CD14-positive monocyte (primary cell): Measurements from ENCODE around the gene AMOTL2. TPM values are rescaled to one million over a fixed set of nuclear protein-coding genes. Genes with fewer than 3 reads are reported as not detected.

ENCODE experiments used
- DNase-seq, 3 donors: peaks; one replicate each; pipeline ENCODE4 v3.0.0-alpha.2; 2011 to 2022
- H2AFZ ChIP-seq: 2 replicates; pipeline ENCODE4 v1.6.0; 2012; ENCODE audit warnings: mild to moderate bottlenecking, low read depth, low read length, inconsistent platforms; ENCODE audit not compliant: insufficient read depth, poor library complexity, severe bottlenecking
- H3K27ac ChIP-seq, 2 donors: 1 replicate in 1 of 2; 2 replicates in 1 of 2; pipeline ENCODE4 v1.5.1; 2012 to 2013; ENCODE audit warnings: low read length in 2 of 2, control low read depth in 1 of 2, inconsistent platforms in 1 of 2, low read depth in 1 of 2, mild to moderate bottlenecking in 1 of 2
- H3K27me3 ChIP-seq, 2 donors: one replicate each; pipeline versions ENCODE4 v1.6.0 to v1.6.1; 2011 to 2013; ENCODE audit warnings: low read length in 2 of 2; ENCODE audit not compliant: control insufficient read depth in 2 of 2, insufficient read depth in 2 of 2
- H3K36me3 ChIP-seq, 2 donors: replicated peaks in 1 of 2; 1 replicate in 1 of 2; 2 replicates in 1 of 2; pipeline versions ENCODE4 v1.5.1 to v1.6.1; 2012 to 2013; ENCODE audit warnings: low read length in 2 of 2, control low read depth in 1 of 2, inconsistent platforms in 1 of 2, mild to moderate bottlenecking in 1 of 2; ENCODE audit not compliant: insufficient read depth in 2 of 2, control insufficient read depth in 1 of 2
- H3K4me1 ChIP-seq, 2 donors: 1 replicate in 1 of 2; 2 replicates in 1 of 2; pipeline versions ENCODE4 v1.5.1 to v1.6.1; 2012 to 2013; ENCODE audit warnings: low read length in 2 of 2, control low read depth in 1 of 2, inconsistent platforms in 1 of 2, mild to moderate bottlenecking in 1 of 2, moderate library complexity in 1 of 2; ENCODE audit not compliant: insufficient read depth in 2 of 2, control insufficient read depth in 1 of 2
- H3K4me2 ChIP-seq: replicated peaks from 2 replicates; pipeline ENCODE3; 2012; ENCODE audit warnings: low read length, moderate library complexity, mild to moderate bottlenecking; ENCODE audit not compliant: poor library complexity, severe bottlenecking; ENCODE audit errors: extremely low read depth
- H3K4me3 ChIP-seq, 3 experiments: fragments of 200-600 bp in 1 of 3; sonication (generic) in 1 of 3; replicated peaks in 1 of 3; 1 replicate in 2 of 3; 2 replicates in 1 of 3; pipeline ENCODE4 v1.5.1; 2011 to 2013; ENCODE audit warnings: low read length in 3 of 3, mild to moderate bottlenecking in 3 of 3, control low read depth in 2 of 3, low read depth in 2 of 3, inconsistent platforms in 1 of 3, moderate library complexity in 1 of 3
- H3K79me2 ChIP-seq: 2 replicates; pipeline ENCODE4 v1.6.0; 2012; ENCODE audit warnings: mild to moderate bottlenecking, control low read depth, inconsistent platforms, low read length, moderate library complexity; ENCODE audit not compliant: insufficient read depth
- H3K9ac ChIP-seq: 2 replicates; pipeline ENCODE4 v1.6.0; 2017; ENCODE audit warnings: low read length, mild to moderate bottlenecking; ENCODE audit not compliant: insufficient read depth, poor library complexity, severe bottlenecking
- H3K9me3 ChIP-seq, 2 donors: replicated peaks in 1 of 2; 1 replicate in 1 of 2; 2 replicates in 1 of 2; pipeline versions ENCODE4 v1.5.1 to v1.6.1; 2012 to 2013; ENCODE audit warnings: low read length in 2 of 2, control low read depth in 1 of 2; ENCODE audit not compliant: control insufficient read depth in 1 of 2, insufficient read depth in 1 of 2
- H4K20me1 ChIP-seq: 2 replicates; pipeline ENCODE4 v1.6.0; 2012; ENCODE audit warnings: mild to moderate bottlenecking, low read length, control low read depth, moderate library complexity; ENCODE audit not compliant: insufficient read depth
- H3K27ac Mint-ChIP-seq, 7 donors: one replicate each; pipeline ENCODE4 v1.8.0; 2020; ENCODE audit warnings: mild to moderate bottlenecking in 7 of 7, mixed read lengths in 7 of 7, moderate library complexity in 6 of 7, inconsistent platforms in 2 of 7
- H3K27me3 Mint-ChIP-seq, 3 donors: one replicate each; pipeline ENCODE4 v1.8.0; 2021 to 2022; ENCODE audit warnings: low read depth in 3 of 3, mild to moderate bottlenecking in 3 of 3, mixed read lengths in 3 of 3, moderate library complexity in 3 of 3, inconsistent platforms in 1 of 3
- H3K36me3 Mint-ChIP-seq, 2 donors: one replicate each; pipeline ENCODE4 v1.8.0; 2020; ENCODE audit warnings: mixed read lengths in 2 of 2, inconsistent platforms in 1 of 2, mild to moderate bottlenecking in 1 of 2
- H3K4me1 Mint-ChIP-seq: one replicate; pipeline ENCODE4 v1.8.0; 2020; ENCODE audit warnings: mild to moderate bottlenecking, mixed read lengths
- H3K4me3 Mint-ChIP-seq, 2 donors: one replicate each; pipeline ENCODE4 v1.8.0; 2020; ENCODE audit warnings: mild to moderate bottlenecking in 2 of 2, mixed read lengths in 2 of 2, moderate library complexity in 1 of 2
- H3K9me3 Mint-ChIP-seq, 7 donors: one replicate each; pipeline ENCODE4 v1.8.0; 2020 to 2022; ENCODE audit warnings: mixed read lengths in 7 of 7, mild to moderate bottlenecking in 6 of 7, moderate library complexity in 6 of 7, inconsistent platforms in 2 of 7
- CTCF ChIP-seq: fragments of 200-600 bp; IDR thresholded peaks from one replicate; pipeline ENCODE4 v1.8.0; 2022; ENCODE audit warnings: antibody characterized with exemption, mild to moderate bottlenecking
- WGBS: methylation state at CpG from one replicate; pipeline ENCODE4 v1.1.5; 2013; ENCODE audit warnings: missing lambda C conversion rate; ENCODE audit not compliant: insufficient coverage; 5-methylcytosine and 5-hydroxymethylcytosine counted together
- intact Hi-C, 2 donors: fragments of 100-400 bp; cut with micrococcal nuclease; formaldehyde crosslinking; loops; one replicate each; pipeline versions ENCODE4 v1.15.0 to v1.15.1; 2023
- polyA plus RNA-seq, 3 donors: library from polyadenylated mRNA; depleted of rRNA in 1 of 3; unstranded in 2 of 3; stranded (reverse) in 1 of 3; fragments of 300-500 nt in 2 of 3; fragments of >200 nt in 1 of 3; fragmentation: Illumina TruSeq in 2 of 3; gene quantifications; 1 replicate in 2 of 3; 2 replicates in 1 of 3; pipeline ENCODE4 v1.2.3, GENCODE V29; 2012 to 2021

The AMOTL2 gene
- polyA plus RNA-seq, 3 donors = 0.01 TPM; not detected in 2

GRCh38 chr3:134375582-134376384 is 1.5 kb upstream of the AMOTL2 start:
- Histone ChIP-seq H2AFZ (no peak overlapping the region), H3K4me1 (peaks cover 8 to 15% of the 10 kb centered on the region in 2 donors), H3K79me2 (no peaks in the 10 kb centered on the region), H3K27ac (no peak overlapping the region), H3K27me3 (peaks cover 26 to 49% of the 10 kb centered on the region in 2 donors), H3K9me3 (peaks cover 0 to 14% of the 10 kb centered on the region in 2 donors), H3K4me3 (no peak overlapping the region), H3K9ac (no peak overlapping the region), H4K20me1 (no peaks in the 10 kb centered on the region), H3K36me3 (no peaks in the 10 kb centered on the region), H3K4me2 (no peak overlapping the region)
- H3K27me3 Mint-ChIP-seq = peaks cover 53 to 72% (median 67%) of the 10 kb centered on the region in 3 donors
- peak overlapping the region in 1 of 2 donors; percentile 95 for H3K4me3 Mint-ChIP-seq
- H3K9me3 Mint-ChIP-seq = peaks cover 0 to 10% (median 5%) of the 10 kb centered on the region in 7 donors
- no peak for DNase-seq
- H3K36me3 Mint-ChIP-seq = peaks cover 0 to 4% of the 10 kb centered on the region in 2 donors
- peaks cover 18% of the 10 kb centered on the region for H3K4me1 Mint-ChIP-seq
- intact Hi-C loops = no loop called here
- 87% methylated on average over 6 of the region's 8 CpGs for WGBS
- H3K27ac Mint-ChIP-seq = no peak overlapping the region
- TF ChIP-seq CTCF = no peak

GRCh38 chr3:134374791-134375581 is 739 bp upstream of the AMOTL2 start:
- Mint-ChIP-seq H3K4me1 (peaks cover 12% of the 10 kb centered on the region), H3K36me3 (peaks cover 0 to 4% of the 10 kb centered on the region in 2 donors), H3K27me3 (peaks cover 53 to 71% (median 67%) of the 10 kb centered on the region in 3 donors), H3K27ac (no peak overlapping the region), H3K9me3 (peaks cover 0 to 10% (median 5%) of the 10 kb centered on the region in 7 donors), H3K4me3 (peak overlapping the region; percentile 76 to 95)
- Histone ChIP-seq H3K36me3 (no peaks in the 10 kb centered on the region), H3K79me2 (no peaks in the 10 kb centered on the region), H3K4me3 (peak overlapping the region in 1 of 3 experiments; percentile 68), H3K27me3 (peaks cover 26 to 49% of the 10 kb centered on the region in 2 donors), H4K20me1 (no peaks in the 10 kb centered on the region), H3K4me1 (peaks cover 8 to 15% of the 10 kb centered on the region in 2 donors), H3K9ac (no peak overlapping the region), H3K4me2 (peak overlapping the region; percentile 76), H3K27ac (no peak overlapping the region), H2AFZ (peak overlapping the region; percentile 59), H3K9me3 (peaks cover 0 to 14% of the 10 kb centered on the region in 2 donors)
- TF ChIP-seq CTCF = no peak
- 40% methylated on average over 10 of the region's 30 CpGs for WGBS
- intact Hi-C loops = no loop called here
- no peak for DNase-seq
